H9 (cell line): Measurements from ENCODE around the gene CHD3. TPM values are rescaled to one million over a fixed set of nuclear protein-coding genes. Genes with fewer than 3 reads are reported as not detected.

Experiments
- DNase-seq: peaks from one replicate; pipeline ENCODE4 v3.0.0-alpha.2; 2017
- H2AFZ ChIP-seq: one replicate; pipeline ENCODE4 v1.6.1; 2013; ENCODE audit warnings: mild to moderate bottlenecking, low read length, control low read depth, moderate library complexity
- H2AK5ac ChIP-seq: 2 replicates; pipeline ENCODE4 v1.6.1; 2013; ENCODE audit warnings: low read length, control low read depth, mixed read lengths; ENCODE audit not compliant: insufficient read length
- H2BK120ac ChIP-seq: one replicate; pipeline ENCODE4 v1.6.1; 2013; ENCODE audit warnings: low read depth, mild to moderate bottlenecking, low read length, control low read depth, inconsistent platforms; ENCODE audit not compliant: poor library complexity, severe bottlenecking
- H2BK12ac ChIP-seq: 2 replicates; pipeline ENCODE4 v1.6.1; 2013; ENCODE audit warnings: low read length, control low read depth, mixed read lengths, low read depth; ENCODE audit not compliant: insufficient read length
- H2BK15ac ChIP-seq: 2 replicates; pipeline ENCODE4 v1.6.1; 2013; ENCODE audit warnings: low read depth, low read length, control low read depth
- H2BK20ac ChIP-seq: one replicate; pipeline ENCODE4 v1.6.1; 2013; ENCODE audit warnings: low read depth, mild to moderate bottlenecking, low read length, control low read depth, inconsistent platforms; ENCODE audit not compliant: poor library complexity, severe bottlenecking
- H2BK5ac ChIP-seq: 2 replicates; pipeline ENCODE4 v1.6.1; 2013; ENCODE audit warnings: low read length, control low read depth, mixed read lengths; ENCODE audit not compliant: insufficient read length
- H3K14ac ChIP-seq: 2 replicates; pipeline ENCODE4 v1.6.1; 2013; ENCODE audit warnings: low read length, control low read depth; ENCODE audit not compliant: insufficient read depth
- H3K18ac ChIP-seq: 2 replicates; pipeline ENCODE4 v1.6.1; 2013; ENCODE audit warnings: low read depth, mild to moderate bottlenecking, mixed read lengths, low read length, control low read depth; ENCODE audit not compliant: insufficient read length
- H3K23ac ChIP-seq: 2 replicates; pipeline ENCODE4 v1.6.1; 2013; ENCODE audit warnings: low read length, control low read depth, mixed read lengths, low read depth; ENCODE audit not compliant: insufficient read length
- H3K23me2 ChIP-seq: 2 replicates; pipeline ENCODE4 v1.6.1; 2013; ENCODE audit warnings: low read depth, mild to moderate bottlenecking, mixed read lengths, low read length, control low read depth; ENCODE audit not compliant: insufficient read length, poor library complexity, severe bottlenecking
- H3K27ac ChIP-seq: 2 replicates; pipeline ENCODE4 v1.5.1; 2013; ENCODE audit warnings: low read length, control low read depth, mixed read lengths, low read depth; ENCODE audit not compliant: insufficient read length
- H3K27me3 ChIP-seq: 2 replicates; pipeline ENCODE4 v1.6.1; 2013; ENCODE audit warnings: low read length, control low read depth, inconsistent platforms; ENCODE audit not compliant: insufficient read depth
- H3K4ac ChIP-seq: 2 replicates; pipeline ENCODE4 v1.6.1; 2013; ENCODE audit warnings: low read depth, mild to moderate bottlenecking, control low read depth, inconsistent platforms, low read length, moderate library complexity
- H3K4me1 ChIP-seq: 2 replicates; pipeline ENCODE4 v1.6.1; 2013; ENCODE audit warnings: low read length, control low read depth, inconsistent platforms; ENCODE audit not compliant: insufficient read depth
- H3K4me2 ChIP-seq: 2 replicates; pipeline ENCODE4 v1.6.1; 2013; ENCODE audit warnings: low read length, control low read depth, mixed read lengths; ENCODE audit not compliant: insufficient read length, insufficient read depth
- H3K56ac ChIP-seq: 2 replicates; pipeline ENCODE4 v1.6.1; 2013; ENCODE audit warnings: low read depth, mild to moderate bottlenecking, mixed read lengths, low read length, control low read depth; ENCODE audit not compliant: insufficient read length
- H3K79me1 ChIP-seq: 2 replicates; pipeline ENCODE4 v1.6.1; 2013; ENCODE audit warnings: low read depth, mild to moderate bottlenecking, moderate library complexity, low read length, control low read depth, inconsistent platforms; ENCODE audit not compliant: insufficient read depth, poor library complexity, severe bottlenecking
- H3K79me2 ChIP-seq: 2 replicates; pipeline ENCODE4 v1.6.1; 2013; ENCODE audit warnings: low read length, control low read depth, inconsistent platforms; ENCODE audit not compliant: insufficient read depth
- H3K9ac ChIP-seq: 2 replicates; pipeline ENCODE4 v1.6.1; 2013; ENCODE audit warnings: low read length, control low read depth, mixed read lengths; ENCODE audit not compliant: insufficient read length; ENCODE audit errors: extremely low read depth
- H3K9me3 ChIP-seq: one replicate; pipeline ENCODE4 v1.6.1; 2013; ENCODE audit warnings: low read depth, low read length, inconsistent platforms; ENCODE audit not compliant: control insufficient read depth
- H3T11ph ChIP-seq: one replicate; pipeline ENCODE4 v1.6.1; 2013; ENCODE audit warnings: mild to moderate bottlenecking, low read length, control low read depth, inconsistent platforms
- H4K20me1 ChIP-seq: one replicate; pipeline ENCODE4 v1.6.1; 2013; ENCODE audit not compliant: control insufficient read depth, insufficient read length, insufficient read depth
- H4K5ac ChIP-seq: 2 replicates; pipeline ENCODE4 v1.6.1; 2013; ENCODE audit warnings: low read depth, mild to moderate bottlenecking, mixed read lengths, low read length, control low read depth; ENCODE audit not compliant: insufficient read length
- H4K8ac ChIP-seq: replicated peaks from 2 replicates; pipeline ENCODE4 v1.6.1; 2013; ENCODE audit warnings: low read length, control low read depth, mixed read lengths, low read depth; ENCODE audit not compliant: insufficient read length
- H4K91ac ChIP-seq: 2 replicates; pipeline ENCODE4 v1.6.1; 2013; ENCODE audit warnings: low read depth, mild to moderate bottlenecking, moderate library complexity, mixed read lengths, low read length, control low read depth; ENCODE audit not compliant: insufficient read length
- H3K27ac Mint-ChIP-seq, 3 experiments: 2 replicates in 2 of 3; 3 replicates in 1 of 3; pipeline ENCODE4 v1.8.0; 2020 to 2021; ENCODE audit warnings: mixed read lengths in 3 of 3, mild to moderate bottlenecking in 1 of 3, moderate library complexity in 1 of 3
- H3K27me3 Mint-ChIP-seq: 2 replicates; pipeline ENCODE4 v1.8.0; 2021; ENCODE audit warnings: low read depth, mild to moderate bottlenecking, moderate library complexity, mixed read lengths
- H3K36me3 Mint-ChIP-seq, 3 experiments: 2 replicates in 2 of 3; 3 replicates in 1 of 3; pipeline ENCODE4 v1.8.0; 2020 to 2021; ENCODE audit warnings: low read depth in 3 of 3, mixed read lengths in 3 of 3; ENCODE audit not compliant: insufficient read depth in 1 of 3
- H3K4me1 Mint-ChIP-seq, 2 experiments: 2 replicates each; pipeline ENCODE4 v1.8.0; 2020; ENCODE audit warnings: mixed read lengths in 2 of 2
- H3K4me3 Mint-ChIP-seq, 2 experiments: 2 replicates in 1 of 2; 3 replicates in 1 of 2; pipeline ENCODE4 v1.8.0; 2020 to 2021; ENCODE audit warnings: mild to moderate bottlenecking in 2 of 2, mixed read lengths in 2 of 2, moderate library complexity in 1 of 2
- H3K9me3 Mint-ChIP-seq, 2 experiments: 2 replicates in 1 of 2; 3 replicates in 1 of 2; pipeline ENCODE4 v1.8.0; 2020; ENCODE audit warnings: mild to moderate bottlenecking in 2 of 2, mixed read lengths in 2 of 2, moderate library complexity in 1 of 2
- CTCF ChIP-seq: fragments of 200-600 bp; sonication (generic); conservative IDR thresholded peaks from 3 replicates; pipeline ENCODE4 v1.8.0; 2021; ENCODE audit warnings: antibody characterized with exemption, mild to moderate bottlenecking
- WGBS: extraction: QIAGEN DNeasy Blood & Tissue Kit; methylation state at CpG from one replicate; pipeline ENCODE4 v1.1.7; 2013; ENCODE audit warnings: missing lambda C conversion rate, low lambda C conversion rate, mixed read lengths; ENCODE audit not compliant: insufficient read length; ENCODE audit errors: extremely low coverage; 5-methylcytosine and 5-hydroxymethylcytosine counted together
- total RNA-seq: library from RNA; stranded (reverse); gene quantifications from 2 replicates; pipeline ENCODE4 v1.2.1, GENCODE V29; 2021

The CHD3 gene
- total RNA-seq, 1 experiment from 2014 or later = 33.2 TPM

- H4K91ac ChIP-seq = no peak within 1 kb of the TSS
- no peak within 1 kb of the TSS for H3K23ac ChIP-seq
- Mint-ChIP-seq H3K27ac (peak within 1 kb of the TSS; percentile 45 to 97 (median 85); a peak in 6 of 7 replicates), H3K4me3 (peak within 1 kb of the TSS; percentile 93 to 94), H3K36me3 (peaks cover 2 to 25% (median 21%) of the 10 kb centered on the region in 3 experiments; a peak in 5 of 7 replicates), H3K27me3 (peaks cover 31% of the 10 kb centered on the region), H3K9me3 (no peaks in the 10 kb centered on the region), H3K4me1 (peaks cover 31 to 36% of the 10 kb centered on the region in 2 experiments)
- peak within 1 kb of the TSS; percentile 96 for H3K4me2 ChIP-seq
- no CpG with 5 or more reads among the region's 55 CpGs for WGBS
- no peak for TF ChIP-seq CTCF
- no peak within 1 kb of the TSS for H3K4ac ChIP-seq
- no peak within 1 kb of the TSS for H2BK120ac ChIP-seq
- no peak within 1 kb of the TSS for H3T11ph ChIP-seq
- H4K5ac ChIP-seq = no peak within 1 kb of the TSS
- no peak within 1 kb of the TSS for H2BK20ac ChIP-seq
- H2BK5ac ChIP-seq = no peak within 1 kb of the TSS
- no peak within 1 kb of the TSS for H3K14ac ChIP-seq
- H4K20me1 ChIP-seq = no peaks in the 10 kb centered on the region
- DNase-seq = peak; percentile 100
- peak within 1 kb of the TSS; percentile 40 for H3K9ac ChIP-seq
- no peak within 1 kb of the TSS for H2BK15ac ChIP-seq
- H3K79me2 ChIP-seq = no peaks in the 10 kb centered on the region
- H2BK12ac ChIP-seq = no peak within 1 kb of the TSS
- H3K27me3 ChIP-seq = peaks cover 18% of the 10 kb centered on the region; the same call in 1 of the 2 replicates
- H3K23me2 ChIP-seq = peaks cover 14% of the 10 kb centered on the region
- H3K4me1 ChIP-seq = no peaks in the 10 kb centered on the region
- no peak within 1 kb of the TSS for H4K8ac ChIP-seq
- H2AK5ac ChIP-seq = no peak within 1 kb of the TSS
- no peak within 1 kb of the TSS for H3K27ac ChIP-seq
- H3K18ac ChIP-seq = no peak within 1 kb of the TSS
- no peaks in the 10 kb centered on the region for H3K9me3 ChIP-seq
- no peaks in the 10 kb centered on the region for H3K79me1 ChIP-seq
- no peak within 1 kb of the TSS for H2AFZ ChIP-seq
- H3K56ac ChIP-seq = no peak within 1 kb of the TSS
Measured at GRCh38 chr17:7931709-7932482, 43.3 kb downstream of the CHD3 start, which contains the start of the genes CNTROB and TRAPPC1. TSS of gene CNTROB (plus strand) at chr17:7932206. CDS start at chr17:7933080, 874 bp downstream. TSS of gene TRAPPC1 (minus strand) at chr17:7931946. CDS start at chr17:7931829, 117 bp downstream.
